GM18511 (cell line): Measurements from ENCODE around the gene PRKCA.

Experiments
- ATAC-seq: cut with Tn5 transposase; IDR thresholded peaks from one replicate; pipeline ENCODE4 v1.9.1; 2021; ENCODE audit warnings: mild to moderate bottlenecking, moderate library complexity; ENCODE audit not compliant: unreplicated experiment

The PRKCA gene

GRCh38 chr17:66412857-66413558 is 110.6 kb downstream of the PRKCA start:
- no peak for ATAC-seq

DNA sequence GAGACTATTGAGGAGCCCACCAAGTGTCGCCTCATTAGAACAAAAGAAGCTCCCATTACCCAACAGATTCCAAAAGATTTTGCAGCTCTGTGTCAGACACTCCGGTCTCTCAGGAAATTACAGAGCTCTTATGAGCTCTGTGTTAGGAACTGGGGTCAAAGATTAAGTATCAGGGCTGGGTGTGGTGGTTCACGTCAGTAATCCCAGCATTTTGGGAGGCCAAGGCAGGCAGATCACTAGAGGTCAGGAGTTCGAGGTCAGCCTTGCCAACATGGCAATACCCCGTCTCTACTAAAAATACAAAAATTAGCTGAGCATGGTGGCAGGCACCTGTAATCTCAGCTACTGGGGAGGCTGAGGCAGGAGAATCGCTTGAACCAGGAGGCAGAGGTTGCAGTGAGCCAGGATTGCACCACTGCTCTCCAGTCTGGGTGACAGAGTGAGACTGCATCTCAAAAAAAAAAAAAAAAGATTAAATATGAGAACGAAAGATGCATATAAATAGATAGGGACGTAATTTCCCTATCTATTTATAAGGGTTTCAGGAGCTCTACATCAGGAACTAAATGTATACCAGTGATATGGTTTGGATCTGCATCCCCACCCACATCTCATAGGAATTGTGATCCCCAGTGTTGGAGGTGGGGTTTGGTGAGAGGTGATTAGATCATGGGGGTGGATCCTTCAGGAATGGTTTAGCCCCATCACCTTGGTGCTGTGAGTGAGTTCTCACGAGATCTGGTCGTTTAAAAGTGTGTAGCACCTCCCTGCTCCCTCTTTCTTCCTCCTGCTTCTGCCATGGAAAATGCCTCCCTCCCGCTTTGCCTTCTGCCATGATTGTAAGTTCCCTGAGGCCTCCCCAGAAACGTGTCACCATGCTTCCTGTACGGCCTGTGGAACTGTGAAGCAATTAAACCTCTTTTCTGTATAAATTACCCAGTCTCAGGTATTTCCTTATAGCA is 111.4 kb downstream of the PRKCA start:
- ATAC-seq, result no peak

- ATAC-seq, result no peak
These were observed 112.3 kb downstream of the PRKCA start for GRCh38 chr17:66414561-66415175.

DNA sequence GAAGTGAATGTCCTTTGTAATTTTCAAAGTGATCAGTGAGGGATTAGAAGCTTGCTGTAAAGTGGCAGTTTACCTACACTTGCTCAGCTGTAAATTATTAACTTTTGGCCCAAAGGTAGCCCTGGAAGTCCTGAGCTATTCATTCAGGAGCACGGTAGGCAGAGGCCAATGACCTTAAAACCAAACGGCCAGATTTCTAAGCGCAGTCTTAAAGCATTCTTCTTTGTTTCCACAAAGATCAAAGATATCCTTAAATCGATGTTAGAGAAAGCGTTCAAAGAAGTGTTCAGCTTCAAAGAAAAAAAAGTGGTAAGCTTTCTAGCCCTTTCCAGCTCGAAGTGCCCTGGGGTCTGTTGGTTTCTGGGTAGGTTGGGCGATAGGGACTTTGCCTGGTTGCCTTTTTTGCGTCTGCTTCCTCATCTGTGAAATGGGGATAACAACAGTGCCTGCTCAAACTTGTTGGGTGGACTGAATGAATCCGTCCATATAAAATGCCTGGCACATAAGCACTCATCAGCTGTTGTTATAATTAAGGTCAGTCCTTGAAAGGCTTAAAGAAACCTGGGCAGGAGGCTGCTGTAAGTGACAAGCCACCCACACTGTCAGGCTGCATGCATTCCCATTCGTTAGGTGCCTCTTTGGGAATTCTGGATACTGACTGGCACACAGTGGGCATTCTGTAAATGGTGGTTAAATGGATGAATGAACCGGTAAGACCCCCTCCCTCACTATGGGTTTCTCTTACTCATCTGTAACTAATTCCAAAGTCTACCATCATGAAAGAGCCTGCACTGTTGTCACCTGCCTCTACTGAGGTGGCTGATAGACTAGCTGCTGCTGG is 113.2 kb downstream of the PRKCA start:
- no peak for ATAC-seq

DNA sequence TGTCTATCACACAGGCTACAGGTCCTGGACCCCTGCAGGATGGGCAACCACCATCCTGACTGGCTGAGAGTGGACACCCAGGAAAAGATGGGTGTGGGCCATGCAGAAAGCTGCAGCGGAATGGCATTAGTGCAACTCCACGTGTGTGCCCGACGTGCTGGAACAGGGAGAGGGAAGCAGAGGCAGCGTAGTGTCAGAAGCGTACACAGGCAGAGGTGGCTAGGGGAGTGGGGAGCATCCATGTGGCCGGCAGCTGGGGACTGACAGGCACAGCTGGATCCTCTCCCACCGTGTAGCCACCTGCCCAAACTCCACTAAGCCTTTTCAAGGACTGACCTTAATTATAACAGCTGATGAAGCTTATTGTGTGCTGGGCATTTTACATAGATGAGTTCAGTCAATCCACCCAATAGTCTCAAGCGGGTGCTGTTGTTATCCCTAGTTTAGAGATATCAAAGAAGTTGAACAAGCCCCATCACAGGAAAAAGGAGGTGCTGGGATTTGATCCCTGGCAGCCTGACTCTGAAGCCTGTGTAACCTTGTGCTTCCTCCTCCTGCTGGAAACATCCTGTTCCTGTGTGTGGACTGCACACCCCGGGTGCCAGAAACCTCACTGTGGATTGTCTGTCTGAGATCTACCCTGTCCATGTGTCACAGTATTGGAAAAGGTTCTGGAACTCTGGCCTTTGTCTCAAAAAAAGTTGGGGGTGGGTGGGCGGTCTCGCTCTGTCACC is 114.0 kb downstream of the PRKCA start:
- no peak for ATAC-seq

DNA sequence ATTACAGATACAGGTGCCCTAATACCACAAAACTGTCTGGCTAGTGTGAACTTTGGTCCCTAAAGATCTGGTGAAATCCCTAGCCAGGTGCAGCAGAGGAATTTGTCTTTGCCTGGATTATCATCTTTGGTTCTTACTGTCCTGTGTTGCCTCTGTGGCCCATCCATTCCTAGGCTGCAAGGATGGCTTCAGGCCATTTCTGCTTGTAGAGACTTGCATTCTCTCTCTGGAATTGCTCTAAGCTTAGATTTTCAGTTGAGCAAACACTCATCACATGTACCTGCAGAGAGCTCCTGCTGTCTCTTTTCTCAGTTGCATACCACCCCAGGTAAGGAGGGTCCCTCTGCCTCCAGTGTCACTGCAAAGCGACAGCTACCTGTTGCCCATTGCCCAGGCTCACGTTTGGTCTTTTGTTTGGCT is 114.9 kb downstream of the PRKCA start:
- ATAC-seq, result no peak

GRCh38 chr17:66420961-66421371 is 118.6 kb downstream of the PRKCA start:
- ATAC-seq, result no peak

GRCh38 chr17:66422186-66422585 is 119.8 kb downstream of the PRKCA start:
- no peak for ATAC-seq

DNA sequence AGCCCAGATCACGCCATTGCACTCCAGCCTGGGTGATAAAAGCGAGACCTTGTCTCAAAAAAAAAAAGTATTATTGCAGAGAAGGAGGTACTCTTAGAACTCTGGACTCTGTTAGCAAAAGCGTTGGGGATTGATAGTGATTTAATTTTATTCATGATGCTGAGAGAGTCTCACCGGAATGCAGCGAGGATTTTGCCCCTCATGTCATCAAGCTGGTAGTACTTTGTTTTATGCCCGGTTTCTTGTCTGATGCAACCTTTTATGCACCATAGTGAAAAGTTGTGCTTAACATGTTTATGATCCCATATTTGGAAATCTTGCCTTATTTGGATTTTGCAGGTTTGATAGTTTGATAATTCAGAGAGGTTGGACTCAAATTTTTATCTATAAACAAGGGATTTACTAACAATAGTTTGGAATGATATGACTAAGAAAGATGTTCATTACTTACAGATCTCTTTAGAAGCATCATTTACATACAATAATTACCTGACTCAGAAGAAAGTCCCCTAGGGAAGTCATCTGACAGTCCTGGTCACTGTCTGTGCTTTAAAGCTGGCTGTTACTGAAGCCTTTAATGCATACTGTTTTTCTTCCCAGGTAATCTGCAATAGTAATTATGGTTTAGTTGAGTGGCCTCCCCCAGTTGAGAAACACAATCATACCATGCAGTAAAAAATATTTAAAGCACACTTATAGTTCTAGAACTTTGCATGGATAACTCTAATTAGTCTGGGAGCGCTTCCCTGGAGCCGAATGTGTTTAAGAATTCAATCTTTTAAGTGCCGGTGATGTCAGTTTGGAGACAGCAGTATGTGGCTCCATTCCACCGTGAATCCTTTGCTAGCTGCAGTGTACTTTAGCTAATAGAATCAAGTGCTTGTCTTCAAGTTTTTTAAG is 120.9 kb downstream of the PRKCA start:
- ATAC-seq, result no peak

DNA sequence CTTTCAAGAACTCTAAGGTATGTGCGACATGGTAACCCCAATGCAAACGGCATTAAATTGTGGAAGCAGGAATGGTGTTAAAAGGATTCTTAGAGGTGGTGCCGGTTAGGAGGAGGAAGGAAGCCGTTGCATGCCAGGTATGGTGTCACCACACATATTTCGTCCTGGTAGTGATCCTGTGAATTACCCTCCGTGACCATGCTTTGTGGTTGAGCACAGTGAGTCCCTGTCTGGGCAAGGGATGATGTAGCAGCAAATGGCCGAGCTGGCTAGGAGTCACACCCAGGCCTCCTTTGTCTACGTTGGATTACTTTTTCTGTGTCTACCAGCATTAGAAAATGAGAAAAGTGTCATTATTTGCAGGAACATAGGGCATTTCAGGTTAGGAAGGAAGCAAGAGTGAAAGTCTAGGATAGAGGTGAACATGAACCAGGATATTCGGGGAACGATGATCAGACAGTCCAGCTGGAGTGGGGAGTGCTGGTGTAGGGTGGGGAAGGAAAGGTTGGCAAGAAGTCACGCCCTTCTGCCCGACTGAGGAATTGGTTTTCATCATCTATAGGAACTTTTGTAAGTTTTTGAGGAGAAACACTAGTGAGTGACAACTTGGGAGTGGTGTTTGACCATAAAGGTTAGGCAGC is 123.5 kb downstream of the PRKCA start:
- ATAC-seq, result no peak

GRCh38 chr17:66426397-66427033 is 124.1 kb downstream of the PRKCA start:
- peak; percentile 54 for ATAC-seq

GRCh38 chr17:66427134-66427533 is 124.7 kb downstream of the PRKCA start:
- no peak for ATAC-seq

- no peak for ATAC-seq
These were observed 127.3 kb downstream of the PRKCA start for GRCh38 chr17:66429680-66430079.

DNA sequence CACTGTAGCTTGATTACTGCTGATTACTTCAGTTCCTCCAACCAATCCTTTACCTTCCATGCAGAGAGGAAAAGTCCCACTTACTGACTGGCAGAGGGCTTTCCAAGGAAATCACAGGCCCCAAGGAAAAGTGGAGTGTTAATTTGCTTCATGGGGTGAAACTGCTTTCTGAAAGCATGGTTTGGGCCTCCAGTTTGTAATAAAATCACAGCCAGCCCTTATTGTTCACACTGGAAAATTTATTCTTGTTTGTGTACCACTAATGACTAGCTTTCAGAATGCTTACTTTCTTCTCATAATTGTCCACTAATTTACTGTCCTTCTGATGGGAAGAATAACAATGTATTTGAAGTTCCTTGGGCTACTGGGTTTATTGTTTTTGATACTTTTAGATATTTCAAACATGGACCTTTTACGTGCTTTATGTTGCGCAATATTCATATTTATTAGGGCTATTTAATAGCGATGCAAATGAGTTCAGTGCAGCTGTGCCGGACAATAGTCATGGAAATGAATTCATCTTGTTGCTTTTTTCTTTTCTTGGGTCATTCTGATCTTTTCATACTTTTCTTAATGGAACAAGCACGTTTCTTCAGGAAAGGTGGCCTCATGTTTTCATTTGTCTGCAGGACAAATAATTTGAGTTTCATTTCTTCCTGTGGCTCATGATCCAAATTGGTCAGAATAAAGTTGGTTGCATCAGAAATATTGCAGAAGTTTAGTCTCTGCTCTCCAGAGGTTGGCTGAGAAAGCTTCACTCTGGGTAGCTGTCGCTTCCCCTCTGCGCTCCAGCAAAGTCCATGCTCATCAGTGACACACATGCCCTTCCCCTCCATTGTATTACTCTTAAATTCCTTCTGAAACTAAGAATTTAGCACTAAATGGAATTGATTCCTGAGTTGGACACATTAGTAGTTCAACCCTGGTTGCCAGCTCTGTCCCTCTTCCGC is 128.7 kb downstream of the PRKCA start:
- ATAC-seq, result no peak

GRCh38 chr17:66431910-66432309 is 129.5 kb downstream of the PRKCA start:
- no peak for ATAC-seq

DNA sequence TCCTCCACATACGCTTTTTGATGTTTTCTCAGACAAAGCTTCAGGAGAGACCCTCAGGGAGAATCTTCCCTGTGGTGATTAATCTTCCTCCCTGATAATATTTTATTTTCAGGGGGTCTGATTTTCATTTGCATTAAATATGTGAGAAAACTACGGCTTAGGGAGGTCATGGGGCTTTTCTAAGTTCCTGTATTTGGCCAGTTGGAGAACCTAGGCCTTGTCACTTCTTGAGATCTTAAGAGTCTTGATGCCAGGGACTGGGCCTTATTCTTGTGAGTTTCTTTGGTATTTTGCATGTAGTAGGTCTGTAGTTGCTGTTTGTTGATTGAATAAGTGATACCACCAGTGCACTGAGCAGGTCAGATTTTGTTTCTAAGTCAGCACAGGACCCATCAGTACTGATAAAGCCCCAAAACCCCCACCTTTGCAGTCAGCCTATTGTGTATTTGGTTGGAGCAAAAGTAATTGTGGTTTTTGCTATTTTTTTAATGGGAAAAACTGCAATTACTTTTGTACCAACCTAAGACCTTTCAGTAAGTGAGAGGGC is 130.1 kb downstream of the PRKCA start:
- no peak for ATAC-seq
